A673 (cell line): Measurements from ENCODE around the gene PDE6B. TPM values are rescaled to one million over a fixed set of nuclear protein-coding genes. Genes with fewer than 3 reads are reported as not detected.
"Not testable (repeated sequence)": the region's sequence is repeated elsewhere in the genome, so short reads cannot be mapped to it uniquely, and the experiment has no call there.

Experiments used
- BruUV-seq: library from RNA; stranded (reverse); fragments of 400-500 nt; replicated peaks from 2 replicates; lab custom pipeline; 2021; lab: Mats Ljungman, UMichigan
- CTCF ChIA-PET: fragments of 300-600 bp; sonication (Branson Sonifier 250); formaldehyde crosslinking; loops from one replicate; lab custom pipeline; 2022; ENCODE audit warnings: antibody characterized with exemption; lab: Charles Lee
- POLR2A ChIA-PET: fragments of 300-600 bp; sonication (Branson Sonifier 250); formaldehyde crosslinking; loops from one replicate; lab custom pipeline; 2022; ENCODE audit warnings: antibody characterized with exemption; ENCODE audit not compliant: low non-redundant PET; lab: Charles Lee
- DNase-seq: peaks from one replicate; pipeline ENCODE4 v3.0.0-alpha.2; 2015; ENCODE audit warnings: low spot score
- H3K27ac ChIP-seq: fragments of 200-600 bp; sonication (generic); 2 replicates; pipeline ENCODE4 v1.5.1; 2016; ENCODE audit warnings: mixed run types, low read depth, mild to moderate bottlenecking, mixed read lengths, antibody characterized with exemption, low read length; ENCODE audit not compliant: poor library complexity, severe bottlenecking
- H3K27me3 ChIP-seq: fragments of 200-600 bp; sonication (generic); replicated peaks from 2 replicates; pipeline ENCODE4 v1.6.1; 2017; ENCODE audit warnings: mixed run types, low read depth, mild to moderate bottlenecking, mixed read lengths, antibody characterized with exemption, low read length; ENCODE audit not compliant: insufficient read depth, poor library complexity
- H3K36me3 ChIP-seq: fragments of 200-600 bp; sonication (generic); 2 replicates; pipeline ENCODE4 v1.6.1; 2016; ENCODE audit warnings: mixed run types, mild to moderate bottlenecking, mixed read lengths, antibody characterized with exemption, low read length; ENCODE audit not compliant: insufficient read depth, poor library complexity, severe bottlenecking
- H3K4me1 ChIP-seq: fragments of 200-600 bp; sonication (generic); 2 replicates; pipeline ENCODE4 v1.6.1; 2017; ENCODE audit warnings: mixed run types, mild to moderate bottlenecking, mixed read lengths, antibody characterized with exemption, low read length; ENCODE audit not compliant: insufficient read depth, poor library complexity, severe bottlenecking
- H3K4me3 ChIP-seq: fragments of 200-600 bp; sonication (generic); 2 replicates; pipeline ENCODE4 v1.5.1; 2016; ENCODE audit warnings: low read depth, mixed run types, mild to moderate bottlenecking, mixed read lengths, low read length; ENCODE audit not compliant: poor library complexity, severe bottlenecking
- H3K9me3 ChIP-seq: fragments of 200-600 bp; sonication (generic); 2 replicates; pipeline ENCODE4 v1.6.1; 2016; ENCODE audit warnings: mixed run types, low read depth, mild to moderate bottlenecking, mixed read lengths, antibody characterized with exemption, low read length; ENCODE audit not compliant: poor library complexity, severe bottlenecking
- EZH2 ChIP-seq: fragments of 200-600 bp; sonication (generic); IDR thresholded peaks from 2 replicates; pipeline ENCODE4 v1.6.1; 2017; ENCODE audit warnings: borderline replicate concordance, low read depth, mild to moderate bottlenecking, mixed read lengths, antibody characterized with exemption, low read length; ENCODE audit not compliant: poor library complexity, severe bottlenecking
- intact Hi-C: fragments of 100-400 bp; cut with micrococcal nuclease; formaldehyde crosslinking; loops from one replicate; pipeline ENCODE4 v1.10.0; 2022; ENCODE audit not compliant: unreplicated experiment
- total RNA-seq: library from RNA; stranded (reverse); gene quantifications from 2 replicates; pipeline ENCODE4 v1.2.3, GENCODE V29; 2021
- TF ChIP-seq, protein P1 (sequence below): fragments of 300-800, 200-600 bp; sonication (generic); conservative IDR thresholded peaks from 2 replicates; pipeline ENCODE4 v1.5.1; 2017; ENCODE audit warnings: low read depth, mild to moderate bottlenecking, antibody characterized with exemption, low read length, moderate library complexity, mixed read lengths

The PDE6B gene
- total RNA-seq, 1 experiment from 2014 or later, result 10.4 TPM

GRCh38 chr4:666436-666810, 41.0 kb downstream of the PDE6B start:
- intact Hi-C loops, result no loop called here
- BruUV-seq, result no TSS peak
- no peak for DNase-seq
- peaks cover 4% of the 10 kb centered on the region for H3K4me1 ChIP-seq
- no peak overlapping the region for H3K4me3 ChIP-seq
- peaks cover 9% of the 10 kb centered on the region for H3K36me3 ChIP-seq
- H3K9me3 ChIP-seq, result no peaks in the 10 kb centered on the region
- ChIA-PET POLR2A (no interaction called here), CTCF (interaction anchor here (0.6 kb wide), 1 partner anchor 105 kb away, joined by 4 read pairs; no protein-coding TSS in a partner anchor)
- TF ChIP-seq, protein P1, sequence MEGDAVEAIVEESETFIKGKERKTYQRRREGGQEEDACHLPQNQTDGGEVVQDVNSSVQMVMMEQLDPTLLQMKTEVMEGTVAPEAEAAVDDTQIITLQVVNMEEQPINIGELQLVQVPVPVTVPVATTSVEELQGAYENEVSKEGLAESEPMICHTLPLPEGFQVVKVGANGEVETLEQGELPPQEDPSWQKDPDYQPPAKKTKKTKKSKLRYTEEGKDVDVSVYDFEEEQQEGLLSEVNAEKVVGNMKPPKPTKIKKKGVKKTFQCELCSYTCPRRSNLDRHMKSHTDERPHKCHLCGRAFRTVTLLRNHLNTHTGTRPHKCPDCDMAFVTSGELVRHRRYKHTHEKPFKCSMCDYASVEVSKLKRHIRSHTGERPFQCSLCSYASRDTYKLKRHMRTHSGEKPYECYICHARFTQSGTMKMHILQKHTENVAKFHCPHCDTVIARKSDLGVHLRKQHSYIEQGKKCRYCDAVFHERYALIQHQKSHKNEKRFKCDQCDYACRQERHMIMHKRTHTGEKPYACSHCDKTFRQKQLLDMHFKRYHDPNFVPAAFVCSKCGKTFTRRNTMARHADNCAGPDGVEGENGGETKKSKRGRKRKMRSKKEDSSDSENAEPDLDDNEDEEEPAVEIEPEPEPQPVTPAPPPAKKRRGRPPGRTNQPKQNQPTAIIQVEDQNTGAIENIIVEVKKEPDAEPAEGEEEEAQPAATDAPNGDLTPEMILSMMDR, result no peak
- TF ChIP-seq EZH2, result no peak
- no peaks in the 10 kb centered on the region for H3K27me3 ChIP-seq
- H3K27ac ChIP-seq, result no peak overlapping the region

DNA sequence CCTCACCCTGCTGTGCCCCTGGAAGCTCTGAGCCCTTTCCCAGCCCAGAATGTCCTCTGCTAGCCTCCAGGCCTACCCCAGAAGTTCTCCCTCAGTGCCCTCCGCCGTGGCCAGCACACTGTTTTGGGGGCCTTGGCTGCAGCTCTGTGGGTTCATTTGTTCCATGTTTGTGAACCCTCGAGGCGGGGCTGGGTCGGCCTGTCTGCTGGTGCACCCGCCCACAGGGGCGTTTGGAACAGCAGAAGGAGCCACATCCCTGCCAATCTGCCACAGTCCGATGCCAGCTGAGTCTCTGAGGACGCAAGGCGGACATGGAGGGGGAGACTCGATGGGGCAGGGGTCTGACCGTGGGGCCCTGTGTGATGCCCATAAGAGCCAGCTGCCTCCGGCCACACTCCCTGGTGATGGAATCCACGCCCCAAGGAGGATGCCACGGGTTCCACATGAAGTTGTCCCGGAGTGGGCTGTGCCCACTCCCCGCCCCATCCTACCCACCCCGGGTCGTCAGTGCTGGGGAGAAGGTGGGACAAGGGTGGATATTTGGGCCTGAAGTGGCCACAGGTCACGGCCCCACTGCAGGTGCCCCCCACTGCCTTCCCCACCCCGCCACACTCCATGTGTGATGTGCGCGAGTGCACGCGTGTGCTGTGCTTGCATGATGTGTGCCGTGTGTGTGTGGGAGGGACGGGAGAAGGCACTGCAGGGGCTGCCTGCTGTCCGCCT, 41.6 kb downstream of the PDE6B start:
- peaks cover 15% of the 10 kb centered on the region for H3K36me3 ChIP-seq
- ChIA-PET CTCF (interaction anchor here (0.5 to 0.6 kb wide), 2 partner anchors 106 to 349 kb away, joined by 4 to 12 read pairs; no protein-coding TSS in a partner anchor), POLR2A (no interaction called here)
- DNase-seq, result no peak
- TF ChIP-seq, protein P1, result no peak
- TF ChIP-seq EZH2, result no peak
- H3K4me3 ChIP-seq, result no peak overlapping the region
- peaks cover 4% of the 10 kb centered on the region for H3K4me1 ChIP-seq
- no peak overlapping the region for H3K27ac ChIP-seq
- no peaks in the 10 kb centered on the region for H3K9me3 ChIP-seq
- no peaks in the 10 kb centered on the region for H3K27me3 ChIP-seq
- no TSS peak for BruUV-seq
- intact Hi-C loops, result no loop called here

- Histone ChIP-seq H3K9me3 (no peaks in the 10 kb centered on the region), H3K36me3 (peaks cover 20% of the 10 kb centered on the region), H3K4me1 (peaks cover 4% of the 10 kb centered on the region), H3K27ac (no peak overlapping the region), H3K27me3 (no peaks in the 10 kb centered on the region), H3K4me3 (no peak overlapping the region)
- no TSS peak for BruUV-seq
- POLR2A ChIA-PET, result no interaction called here
- intact Hi-C loops, result no loop called here
- CTCF ChIA-PET, result interaction anchor here (0.5 kb wide), 1 partner anchor 350 kb away, joined by 12 read pairs; no protein-coding TSS in a partner anchor
- TF ChIP-seq EZH2, result no peak
- DNase-seq, result no peak
Measured at GRCh38 chr4:667545-667925, 42.2 kb downstream of the PDE6B start.

GRCh38 chr4:668219-668618, 42.8 kb downstream of the PDE6B start:
- H3K27ac ChIP-seq, BruUV-seq, DNase-seq, CTCF ChIA-PET, POLR2A ChIA-PET, H3K9me3 ChIP-seq, H3K4me3 ChIP-seq, intact Hi-C loops, H3K27me3 ChIP-seq: not testable (repeated sequence)
- Histone ChIP-seq H3K4me1 (peaks cover 10% of the 10 kb centered on the region), H3K36me3 (peaks cover 22% of the 10 kb centered on the region)

DNA sequence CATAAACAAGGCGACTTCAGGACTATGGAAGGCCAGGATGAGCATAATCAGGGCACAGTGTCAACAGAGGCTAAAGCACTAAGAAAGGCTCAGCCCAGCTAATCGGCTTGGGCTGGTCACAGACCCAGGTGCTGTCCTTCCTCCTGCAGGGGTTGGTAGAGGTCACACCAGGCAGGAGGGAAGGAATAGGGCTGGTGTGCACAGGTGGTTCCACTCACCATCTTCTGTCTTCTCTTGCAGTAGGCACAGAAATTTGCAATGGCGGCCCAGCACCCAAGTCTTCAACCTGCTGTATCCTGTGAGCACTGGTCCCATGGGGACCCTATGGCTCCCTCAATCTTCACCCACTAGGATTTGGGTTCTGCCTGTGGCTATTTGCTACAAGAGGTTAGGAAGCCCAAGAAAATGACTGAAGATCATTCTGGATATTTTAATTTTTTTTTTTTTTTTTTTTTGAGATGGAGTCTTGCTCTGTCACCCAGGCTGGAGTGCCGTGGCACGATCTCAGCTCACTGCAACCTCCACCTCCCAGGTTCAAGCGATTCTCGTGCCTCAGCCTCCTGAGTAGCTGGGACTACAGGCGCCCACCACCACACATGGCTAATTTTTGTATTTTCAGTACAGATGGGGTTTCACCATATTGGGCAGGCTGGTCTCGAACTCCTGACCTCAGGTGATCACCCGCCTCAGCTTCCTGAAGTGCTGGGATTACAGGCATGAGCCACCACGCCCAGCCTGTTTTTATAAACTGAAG, 44.6 kb downstream of the PDE6B start:
- H3K27me3 ChIP-seq, DNase-seq, POLR2A ChIA-PET, H3K4me1 ChIP-seq, H3K9me3 ChIP-seq, CTCF ChIA-PET, BruUV-seq, H3K4me3 ChIP-seq, H3K27ac ChIP-seq, intact Hi-C loops: not testable (repeated sequence)
- peaks cover 22% of the 10 kb centered on the region for H3K36me3 ChIP-seq
